PFSK-1 (cell line): ENCODE measurements around the gene PRR7.
A peak's percentile ranks its signal among the peaks of the same experiment; 100 is the strongest.

ENCODE experiments used
- FOXP2 ChIP-seq: optimal IDR thresholded peaks from 2 replicates; pipeline ENCODE3; 2011; ENCODE audit warnings: borderline replicate concordance, control low read depth, inconsistent platforms; ENCODE audit not compliant: insufficient read depth; ENCODE audit errors: extremely low read length, extremely low read depth
- POLR2AphosphoS5 ChIP-seq: IDR thresholded peaks from 2 replicates; pipeline ENCODE4 v1.6.1; 2012; ENCODE audit warnings: low read depth, mild to moderate bottlenecking, control low read depth, low read length, moderate library complexity
- SIN3A ChIP-seq: IDR thresholded peaks from 2 replicates; pipeline ENCODE4 v1.6.1; 2012; ENCODE audit warnings: mild to moderate bottlenecking, low read length, moderate library complexity, borderline replicate concordance; ENCODE audit not compliant: insufficient read depth
- TAF1 ChIP-seq: IDR thresholded peaks from 2 replicates; pipeline ENCODE4 v1.6.1; 2012; ENCODE audit warnings: low read length, control low read depth, borderline replicate concordance; ENCODE audit not compliant: insufficient read depth
- TF ChIP-seq, protein P1 (sequence below), 2 experiments: IDR thresholded peaks; 2 replicates each; pipeline versions ENCODE4 v1.6.1 to v1.8.0; 2011 to 2012; ENCODE audit warnings: low read depth in 2 of 2, low read length in 2 of 2, control low read depth in 1 of 2, inconsistent platforms in 1 of 2, mild to moderate bottlenecking in 1 of 2, moderate library complexity in 1 of 2; ENCODE audit not compliant: insufficient read depth in 1 of 2

PRR7 gene

DNA sequence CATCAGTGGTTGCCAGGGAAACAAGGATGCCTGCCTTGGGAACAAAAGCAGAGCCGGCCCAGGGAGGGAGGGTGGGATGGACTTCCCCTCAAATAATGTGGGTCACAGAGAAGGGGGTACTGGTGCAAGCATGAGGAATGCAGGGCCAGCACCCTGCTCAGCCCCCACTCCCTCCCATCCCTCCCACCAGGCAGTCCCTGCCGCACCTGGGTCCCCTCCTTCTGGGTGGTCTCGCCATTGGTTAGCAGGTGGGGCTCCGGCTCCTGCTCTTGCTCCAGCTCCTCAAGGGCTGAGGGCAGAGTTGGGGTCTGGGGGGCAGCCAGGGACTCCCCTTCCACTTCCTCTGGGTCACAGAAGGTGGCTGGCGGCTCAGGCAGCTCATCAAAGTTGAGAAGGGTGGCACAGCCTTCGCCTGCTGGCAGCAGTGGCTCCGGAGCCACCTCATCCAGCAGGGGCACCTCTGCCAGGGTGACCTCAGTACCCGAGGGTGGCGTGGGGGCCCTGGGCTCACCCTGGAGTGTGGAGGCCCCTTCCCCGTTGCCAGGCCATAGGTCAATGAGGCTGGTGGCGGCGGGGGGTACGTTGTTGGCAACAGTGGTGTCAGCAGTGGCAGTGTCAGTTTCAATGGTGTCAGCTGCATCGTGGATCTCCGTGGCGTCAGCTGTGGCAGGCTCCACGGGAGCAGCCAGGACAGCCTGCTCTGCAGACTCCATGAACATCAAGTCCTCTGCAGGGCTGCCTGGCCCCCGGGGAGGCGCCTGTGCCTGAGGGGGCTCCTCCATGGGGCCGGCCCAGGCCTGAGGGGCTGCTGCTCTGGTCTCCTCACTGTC lies 11.5 kb downstream of the PRR7 start:
- TF ChIP-seq SIN3A (no peak), TAF1 (no peak), POLR2AphosphoS5 (no peak), FOXP2 (no peak)
- TF ChIP-seq, protein P1, sequence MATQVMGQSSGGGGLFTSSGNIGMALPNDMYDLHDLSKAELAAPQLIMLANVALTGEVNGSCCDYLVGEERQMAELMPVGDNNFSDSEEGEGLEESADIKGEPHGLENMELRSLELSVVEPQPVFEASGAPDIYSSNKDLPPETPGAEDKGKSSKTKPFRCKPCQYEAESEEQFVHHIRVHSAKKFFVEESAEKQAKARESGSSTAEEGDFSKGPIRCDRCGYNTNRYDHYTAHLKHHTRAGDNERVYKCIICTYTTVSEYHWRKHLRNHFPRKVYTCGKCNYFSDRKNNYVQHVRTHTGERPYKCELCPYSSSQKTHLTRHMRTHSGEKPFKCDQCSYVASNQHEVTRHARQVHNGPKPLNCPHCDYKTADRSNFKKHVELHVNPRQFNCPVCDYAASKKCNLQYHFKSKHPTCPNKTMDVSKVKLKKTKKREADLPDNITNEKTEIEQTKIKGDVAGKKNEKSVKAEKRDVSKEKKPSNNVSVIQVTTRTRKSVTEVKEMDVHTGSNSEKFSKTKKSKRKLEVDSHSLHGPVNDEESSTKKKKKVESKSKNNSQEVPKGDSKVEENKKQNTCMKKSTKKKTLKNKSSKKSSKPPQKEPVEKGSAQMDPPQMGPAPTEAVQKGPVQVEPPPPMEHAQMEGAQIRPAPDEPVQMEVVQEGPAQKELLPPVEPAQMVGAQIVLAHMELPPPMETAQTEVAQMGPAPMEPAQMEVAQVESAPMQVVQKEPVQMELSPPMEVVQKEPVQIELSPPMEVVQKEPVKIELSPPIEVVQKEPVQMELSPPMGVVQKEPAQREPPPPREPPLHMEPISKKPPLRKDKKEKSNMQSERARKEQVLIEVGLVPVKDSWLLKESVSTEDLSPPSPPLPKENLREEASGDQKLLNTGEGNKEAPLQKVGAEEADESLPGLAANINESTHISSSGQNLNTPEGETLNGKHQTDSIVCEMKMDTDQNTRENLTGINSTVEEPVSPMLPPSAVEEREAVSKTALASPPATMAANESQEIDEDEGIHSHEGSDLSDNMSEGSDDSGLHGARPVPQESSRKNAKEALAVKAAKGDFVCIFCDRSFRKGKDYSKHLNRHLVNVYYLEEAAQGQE (IDR thresholded peaks at IDR 0.05; ENCODE audit: insufficient read depth in 1 of 2, low read depth in 2 of 2, low read length in 2 of 2), result no peak

- TF ChIP-seq FOXP2, result no peak
- TF ChIP-seq POLR2AphosphoS5, result no peak
- no peak for TF ChIP-seq SIN3A
- no peak for TF ChIP-seq TAF1
- TF ChIP-seq, protein P1 (IDR thresholded peaks at IDR 0.05; ENCODE audit: insufficient read depth in 1 of 2, low read depth in 2 of 2, low read length in 2 of 2), result no peak
Observed at GRCh38 chr5:177458912-177459350, 12.3 kb downstream of the PRR7 start.

DNA sequence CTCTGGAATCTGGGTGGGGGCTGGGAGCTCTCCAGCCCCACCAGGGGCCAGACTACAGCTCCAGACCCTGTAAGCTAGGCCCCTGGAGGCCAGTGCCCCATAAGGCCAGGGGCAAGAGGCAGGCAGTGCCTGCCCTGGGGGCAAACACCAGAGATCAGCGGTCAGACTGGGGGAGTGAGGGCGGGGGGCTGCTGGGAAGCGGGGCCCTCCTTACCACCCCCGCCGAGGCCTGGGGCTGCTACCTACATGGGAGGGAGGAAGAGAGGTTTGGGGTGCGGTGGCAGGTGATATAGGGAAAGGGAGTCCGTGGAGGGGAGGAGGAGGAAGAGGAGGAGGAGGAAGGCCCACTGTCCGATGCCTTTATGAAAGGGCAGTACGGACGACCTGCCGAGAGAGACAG lies 12.7 kb downstream of the PRR7 start:
- TF ChIP-seq TAF1 (no peak), SIN3A (no peak), FOXP2 (no peak), POLR2AphosphoS5 (no peak)
- TF ChIP-seq, protein P1 (IDR thresholded peaks at IDR 0.05; ENCODE audit: insufficient read depth in 1 of 2, low read depth in 2 of 2, low read length in 2 of 2), result no peak

DNA sequence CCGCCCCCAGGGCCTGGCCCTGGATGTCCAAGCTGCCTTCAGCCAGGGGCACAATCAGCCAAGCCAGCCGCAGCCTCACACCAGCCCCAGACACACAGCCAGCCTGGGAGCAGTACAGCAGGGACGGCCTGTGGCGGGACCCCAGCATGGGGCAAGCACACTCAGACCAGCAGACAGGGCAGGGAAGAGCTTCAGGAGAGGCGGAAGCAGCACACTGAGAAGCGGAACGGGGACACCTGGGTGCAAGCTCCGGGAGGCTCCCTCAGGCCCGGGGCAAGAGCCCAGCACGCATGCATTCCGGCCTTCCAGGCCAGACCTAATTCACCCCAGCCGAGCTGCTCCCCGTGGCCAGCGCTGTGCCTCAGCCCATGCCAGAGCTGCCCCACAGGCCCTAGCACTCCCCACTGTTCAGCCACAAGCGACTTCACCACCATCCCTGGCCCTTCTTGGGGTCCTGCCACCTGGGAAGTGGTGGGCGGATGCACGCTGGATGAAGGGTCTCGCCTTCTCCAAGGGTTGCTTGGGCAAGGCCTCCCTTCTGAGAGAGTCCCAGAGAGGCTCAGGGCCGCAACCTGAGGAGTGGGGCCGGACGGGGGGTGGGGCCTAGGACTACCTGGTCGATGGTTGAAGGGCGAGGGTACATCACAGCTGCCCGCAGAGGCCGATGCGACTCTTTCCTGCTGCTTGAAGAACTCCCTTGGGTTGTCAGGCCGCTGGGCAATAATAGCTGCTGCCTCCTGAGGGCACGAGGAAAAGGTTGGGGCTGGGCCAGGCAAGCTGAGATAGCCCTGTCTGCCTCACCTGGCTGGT lies 13.4 kb downstream of the PRR7 start:
- no peak for TF ChIP-seq FOXP2
- TF ChIP-seq POLR2AphosphoS5, result peak; percentile 37; the same call in 1 of the 2 replicates

DNA sequence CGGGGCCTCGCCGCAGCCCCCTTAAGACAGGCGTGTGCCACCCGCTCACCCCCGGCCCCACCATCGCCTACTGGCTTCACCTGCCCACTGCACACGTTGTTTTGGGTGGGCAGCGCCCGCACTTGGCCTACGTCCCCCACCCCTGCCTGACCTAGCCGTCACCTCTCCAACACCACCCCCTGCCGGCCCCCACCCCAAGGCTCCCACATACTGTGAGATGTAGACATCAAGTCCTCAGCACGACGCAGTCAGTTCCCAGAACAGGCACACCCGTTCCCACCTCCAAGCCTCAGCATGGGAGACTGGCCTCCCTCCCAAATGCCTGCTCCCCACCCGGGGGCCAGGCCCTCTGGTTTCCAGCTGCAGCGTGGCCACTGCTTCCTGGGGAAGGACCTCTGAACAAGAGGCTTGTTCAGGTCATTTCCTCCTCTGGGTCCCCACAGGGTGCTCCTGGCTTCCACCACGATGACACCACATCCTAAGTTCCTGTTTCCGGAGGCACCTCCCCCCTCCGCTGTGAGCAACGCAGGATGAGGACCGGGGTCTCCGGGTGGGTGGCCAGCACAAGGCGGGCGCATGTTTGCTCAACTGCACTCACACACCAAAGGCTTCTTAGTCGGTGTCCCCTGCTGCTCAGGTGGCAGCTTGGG lies 15.5 kb downstream of the PRR7 start:
- TF ChIP-seq FOXP2, result no peak
- TF ChIP-seq SIN3A, result no peak
- no peak for TF ChIP-seq POLR2AphosphoS5
- TF ChIP-seq, protein P1 (IDR thresholded peaks at IDR 0.05; ENCODE audit: insufficient read depth in 1 of 2, low read depth in 2 of 2, low read length in 2 of 2), result no peak
- no peak for TF ChIP-seq TAF1
